GM12878 (cell line): Measurements from ENCODE around the gene LONRF3. TPM values are rescaled to one million over a fixed set of nuclear protein-coding genes. Genes with fewer than 3 reads are reported as not detected.

Experiments
- ATAC-seq: fragments of 200-7000 bp; cut with Tn5 transposase; 3 replicates; pipeline ENCODE4 v1.9.1; 2020; ENCODE audit warnings: mild to moderate bottlenecking, moderate library complexity
- BruUV-seq: library from RNA; stranded (reverse); fragments of 400-500 nt; replicated peaks from 2 replicates; lab custom pipeline; 2021; lab: Mats Ljungman, UMichigan
- CTCF ChIA-PET: fragments of 300-600 bp; sonication (Branson Sonifier 250); formaldehyde crosslinking; extraction: SDS; loops from one replicate; lab custom pipeline; 2021; ENCODE audit warnings: inconsistent platforms; lab: Yijun Ruan, JAX
- POLR2A ChIA-PET: fragments of 350-600 bp; formaldehyde crosslinking; extraction: SDS; loops from one replicate; lab custom pipeline; 2021; ENCODE audit warnings: inconsistent platforms; lab: Charles Lee
- RAD21 ChIA-PET: fragments of 300-600 bp; sonication (Branson Sonifier 250); formaldehyde crosslinking; loops from one replicate; lab custom pipeline; 2023; ENCODE audit warnings: antibody characterized with exemption; ENCODE audit not compliant: unreplicated experiment; lab: Charles Lee
- SMC1A ChIA-PET: fragments of 300-600 bp; sonication (Branson Sonifier 250); formaldehyde crosslinking; loops from one replicate; lab custom pipeline; 2023; ENCODE audit not compliant: unreplicated experiment, uncharacterized antibody; lab: Charles Lee
- DNase-seq: peaks from one replicate; pipeline ENCODE4 v3.0.0-alpha.2; 2011; ENCODE audit warnings: low read depth, low spot score
- FAIRE-seq: peaks from 3 replicates; lab custom pipeline; 2011; peaks lifted over from hg19 to GRCh38; lab: Jason Lieb, UNC
- H2AFZ ChIP-seq: 2 replicates; pipeline ENCODE4 v1.6.0; 2011; ENCODE audit warnings: low read depth, low read length, control low read depth; ENCODE audit not compliant: control insufficient read depth
- H3K27ac ChIP-seq: 2 replicates; pipeline ENCODE4 v1.5.1; 2011; ENCODE audit warnings: control low read depth; ENCODE audit not compliant: control insufficient read depth, insufficient read depth
- H3K27me3 ChIP-seq, 2 experiments: replicated peaks in 1 of 2; 2 replicates each; pipeline versions ENCODE4 v1.6.0 to v1.6.1; 2011; ENCODE audit warnings: low read length in 1 of 2; ENCODE audit not compliant: control insufficient read depth in 2 of 2, insufficient read depth in 2 of 2
- H3K36me3 ChIP-seq, 2 experiments: 2 replicates each; pipeline ENCODE4 v1.5.1; 2011; ENCODE audit warnings: low read length in 1 of 2; ENCODE audit not compliant: control insufficient read depth in 2 of 2, insufficient read depth in 2 of 2
- H3K4me1 ChIP-seq: 2 replicates; pipeline ENCODE4 v1.6.1; 2011; ENCODE audit warnings: mild to moderate bottlenecking, low read length, moderate library complexity, mixed read lengths; ENCODE audit not compliant: control insufficient read depth, insufficient read depth
- H3K4me2 ChIP-seq: 2 replicates; pipeline ENCODE4 v1.6.0; 2011; ENCODE audit warnings: control low read depth; ENCODE audit not compliant: control insufficient read depth, insufficient read depth
- H3K4me3 ChIP-seq: fragments of 200-600 bp; sonication (generic); 2 replicates; pipeline ENCODE4 v1.5.1; 2016
- H3K79me2 ChIP-seq: 2 replicates; pipeline ENCODE4 v1.6.0; 2011; ENCODE audit warnings: low read length; ENCODE audit not compliant: control insufficient read depth, insufficient read depth
- H3K9ac ChIP-seq: 2 replicates; pipeline ENCODE4 v1.8.0; 2011; ENCODE audit warnings: low read length, control low read depth, mixed read lengths; ENCODE audit not compliant: control insufficient read depth, insufficient read depth
- H3K9me3 ChIP-seq: replicated peaks from 3 replicates; pipeline ENCODE4 v1.5.1; 2011; ENCODE audit warnings: mild to moderate bottlenecking, low read length; ENCODE audit not compliant: control insufficient read depth, insufficient read depth
- H4K20me1 ChIP-seq: 2 replicates; pipeline ENCODE4 v1.6.0; 2011; ENCODE audit not compliant: control insufficient read depth, insufficient read depth
- ATF7 ChIP-seq: fragments of 450-650 bp; IDR thresholded peaks from 2 replicates; pipeline ENCODE4 v1.6.1; 2016; ENCODE audit warnings: low read depth, mild to moderate bottlenecking
- BHLHE40 ChIP-seq, 2 experiments: fragments of 450-650 bp in 1 of 2; IDR thresholded peaks; 2 replicates each; pipeline ENCODE4 v1.6.1; 2011 to 2017; ENCODE audit warnings: low read depth in 2 of 2, borderline replicate concordance in 1 of 2, improper control_type of control experiment in 1 of 2, low read length in 1 of 2, mild to moderate bottlenecking in 1 of 2
- EED ChIP-seq: sonication (generic); IDR thresholded peaks from 2 replicates; pipeline ENCODE4 v1.6.1; 2016; ENCODE audit warnings: antibody characterized with exemption, low read depth
- ESRRA ChIP-seq: IDR thresholded peaks from 2 replicates; pipeline ENCODE4 v1.6.1; 2012; ENCODE audit warnings: mild to moderate bottlenecking, low read length, improper control_type of control experiment
- HDGF ChIP-seq: fragments of 450-650 bp; IDR thresholded peaks from 2 replicates; pipeline ENCODE4 v1.6.1; 2016; ENCODE audit warnings: antibody characterized with exemption
- KAT2A ChIP-seq: conservative IDR thresholded peaks from 2 replicates; pipeline ENCODE4 v1.6.1; 2011; ENCODE audit warnings: low read depth, low read length; ENCODE audit not compliant: control insufficient read depth
- LARP7 ChIP-seq: fragments of 450-650 bp; IDR thresholded peaks from 2 replicates; pipeline ENCODE4 v1.6.1; 2017; ENCODE audit warnings: mild to moderate bottlenecking
- MYC ChIP-seq: IDR thresholded peaks from 2 replicates; pipeline ENCODE4 v1.6.1; 2011; ENCODE audit warnings: mild to moderate bottlenecking, low read length, moderate library complexity, inconsistent platforms; ENCODE audit not compliant: insufficient read depth, insufficient replicate concordance, insufficient read length, severe bottlenecking
- NFIC ChIP-seq: IDR thresholded peaks from 2 replicates; pipeline ENCODE4 v1.6.1; 2012; ENCODE audit warnings: low read depth, mild to moderate bottlenecking, inconsistent platforms, low read length, moderate library complexity
- PAX5 ChIP-seq: IDR thresholded peaks from 2 replicates; pipeline ENCODE4 v1.6.1; 2011; ENCODE audit warnings: low read depth, low read length, borderline replicate concordance
- ZNF24 ChIP-seq: fragments of 450-650 bp; IDR thresholded peaks from 2 replicates; pipeline ENCODE4 v1.6.1; 2017; ENCODE audit warnings: antibody characterized with exemption, mild to moderate bottlenecking
- ZSCAN29 ChIP-seq: fragments of 450-650 bp; IDR thresholded peaks from 2 replicates; pipeline ENCODE4 v1.6.1; 2017; ENCODE audit warnings: mild to moderate bottlenecking, moderate library complexity
- WGBS: methylation state at CpG from one replicate; pipeline ENCODE4 v1.1.6; 2016; ENCODE audit warnings: low lambda C conversion rate; ENCODE audit not compliant: insufficient replicate concordance, insufficient coverage; ENCODE audit errors: missing lambda C conversion rate; 5-methylcytosine and 5-hydroxymethylcytosine counted together
- in situ Hi-C: fragments of 300-500 bp; cut with MboI; formaldehyde crosslinking; loops from 9 replicates; pipeline ENCODE4 v1.14.3; 2018; ENCODE audit warnings: mixed read lengths
- intact Hi-C: fragments of 100-400 bp; cut with micrococcal nuclease; formaldehyde crosslinking; loops from one replicate; pipeline ENCODE4 v1.14.2; 2022; ENCODE audit not compliant: unreplicated experiment
- polyA plus RNA-seq, 11 experiments: library from polyadenylated mRNA; depleted of rRNA in 4 of 11; unstranded in 6 of 11; stranded (reverse) in 5 of 11; fragments of >200 nt; fragmentation: Nextera tagmentation in 4 of 11; fragmentation: Illumina TruSeq in 1 of 11; extraction: Ambion mirVana in 4 of 11; extraction: Trizol in 1 of 11; gene quantifications; 1 replicate in 1 of 11; 2 replicates in 10 of 11; pipeline versions ENCODE4 v1.2.1 to v1.2.3, GENCODE V29; 2011 to 2016; ENCODE audit warnings: inconsistent platforms in 2 of 11, missing spikeins in 2 of 11, low read depth in 1 of 11
- total RNA-seq, 4 experiments: library from RNA; depleted of rRNA in 3 of 4; stranded (reverse); fragments of >200 nt in 3 of 4; fragmentation: Illumina TruSeq in 1 of 4; extraction: Trizol in 1 of 4; gene quantifications; 2 replicates each; pipeline versions ENCODE4 v1.2.1 to v1.2.3, GENCODE V29; 2013 to 2021
- TF ChIP-seq, protein P1 (sequence below): fragments of 450-650 bp; conservative IDR thresholded peaks from 2 replicates; pipeline ENCODE4 v1.6.1; 2017; ENCODE audit warnings: mild to moderate bottlenecking, moderate library complexity
- TF ChIP-seq, protein P2 (sequence below): fragments of 450-650 bp; IDR thresholded peaks from 2 replicates; pipeline ENCODE4 v1.6.1; 2017; ENCODE audit warnings: mild to moderate bottlenecking, moderate library complexity
- TF ChIP-seq, protein P3 (sequence below): fragments of 450-650 bp; IDR thresholded peaks from 2 replicates; pipeline ENCODE4 v1.6.1; 2018; ENCODE audit warnings: mild to moderate bottlenecking, low read depth, moderate library complexity; ENCODE audit not compliant: partially characterized antibody

Gene LONRF3
- total and polyA plus RNA-seq, 10 of the 15 experiments (the other 5 are each of a cell fraction or from before 2014, with no cell fraction given), result 0.05 to 0.23 (median 0.09) TPM; not detected in 3

DNA sequence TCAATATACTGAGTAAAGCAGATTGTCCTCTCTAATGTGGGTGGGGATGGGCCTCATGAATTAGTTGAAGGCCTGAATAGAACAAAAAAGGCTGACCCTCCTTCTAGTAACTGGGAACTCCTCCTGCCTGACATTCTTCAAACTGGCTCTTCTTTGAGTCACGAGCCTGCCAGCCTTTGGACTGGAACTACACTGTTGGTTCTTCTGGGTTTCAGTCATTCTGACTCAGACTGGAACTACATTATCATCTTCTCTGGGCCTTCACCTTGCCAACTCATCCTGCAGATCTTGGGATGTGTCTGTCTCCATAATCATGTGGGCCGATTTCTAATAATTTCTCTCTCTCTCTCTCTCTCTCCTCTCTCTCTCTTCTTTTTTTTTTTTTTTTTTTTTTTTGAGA, 71.5 kb downstream of the LONRF3 start:
- FAIRE-seq, result no peak
- BruUV-seq, result no TSS peak
- Histone ChIP-seq H3K9ac (no peak overlapping the region), H3K36me3 (no peaks in the 10 kb centered on the region), H2AFZ (no peak overlapping the region), H3K4me3 (no peak overlapping the region), H3K27me3 (no peaks in the 10 kb centered on the region; a peak in 1 of 4 replicates), H4K20me1 (no peaks in the 10 kb centered on the region), H3K27ac (no peak overlapping the region), H3K79me2 (no peaks in the 10 kb centered on the region), H3K4me1 (no peaks in the 10 kb centered on the region), H3K4me2 (no peak overlapping the region), H3K9me3 (no peaks in the 10 kb centered on the region)
- SMC1A ChIA-PET, result no interaction called here
- RAD21 ChIA-PET, result no interaction called here
- CTCF ChIA-PET, result no interaction called here
- no peak for ATAC-seq
- intact Hi-C loops (no loop called here), in situ Hi-C loops (no loop called here)
- POLR2A ChIA-PET, result interaction anchor here (0.7 kb wide), 1 partner anchor 1362 kb away, joined by 4 read pairs; no protein-coding TSS in a partner anchor
- no peak for DNase-seq
- WGBS, result 0% methylated on average over 2 of the region's 2 CpGs
- no peak for TF ChIP-seq KAT2A
- TF ChIP-seq, protein P1, sequence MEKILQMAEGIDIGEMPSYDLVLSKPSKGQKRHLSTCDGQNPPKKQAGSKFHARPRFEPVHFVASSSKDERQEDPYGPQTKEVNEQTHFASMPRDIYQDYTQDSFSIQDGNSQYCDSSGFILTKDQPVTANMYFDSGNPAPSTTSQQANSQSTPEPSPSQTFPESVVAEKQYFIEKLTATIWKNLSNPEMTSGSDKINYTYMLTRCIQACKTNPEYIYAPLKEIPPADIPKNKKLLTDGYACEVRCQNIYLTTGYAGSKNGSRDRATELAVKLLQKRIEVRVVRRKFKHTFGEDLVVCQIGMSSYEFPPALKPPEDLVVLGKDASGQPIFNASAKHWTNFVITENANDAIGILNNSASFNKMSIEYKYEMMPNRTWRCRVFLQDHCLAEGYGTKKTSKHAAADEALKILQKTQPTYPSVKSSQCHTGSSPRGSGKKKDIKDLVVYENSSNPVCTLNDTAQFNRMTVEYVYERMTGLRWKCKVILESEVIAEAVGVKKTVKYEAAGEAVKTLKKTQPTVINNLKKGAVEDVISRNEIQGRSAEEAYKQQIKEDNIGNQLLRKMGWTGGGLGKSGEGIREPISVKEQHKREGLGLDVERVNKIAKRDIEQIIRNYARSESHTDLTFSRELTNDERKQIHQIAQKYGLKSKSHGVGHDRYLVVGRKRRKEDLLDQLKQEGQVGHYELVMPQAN, result no peak
- no peak for TF ChIP-seq ESRRA
- TF ChIP-seq LARP7, result no peak
- TF ChIP-seq HDGF, result no peak
- no peak for TF ChIP-seq ZNF24
- TF ChIP-seq MYC, result no peak
- TF ChIP-seq, protein P2, sequence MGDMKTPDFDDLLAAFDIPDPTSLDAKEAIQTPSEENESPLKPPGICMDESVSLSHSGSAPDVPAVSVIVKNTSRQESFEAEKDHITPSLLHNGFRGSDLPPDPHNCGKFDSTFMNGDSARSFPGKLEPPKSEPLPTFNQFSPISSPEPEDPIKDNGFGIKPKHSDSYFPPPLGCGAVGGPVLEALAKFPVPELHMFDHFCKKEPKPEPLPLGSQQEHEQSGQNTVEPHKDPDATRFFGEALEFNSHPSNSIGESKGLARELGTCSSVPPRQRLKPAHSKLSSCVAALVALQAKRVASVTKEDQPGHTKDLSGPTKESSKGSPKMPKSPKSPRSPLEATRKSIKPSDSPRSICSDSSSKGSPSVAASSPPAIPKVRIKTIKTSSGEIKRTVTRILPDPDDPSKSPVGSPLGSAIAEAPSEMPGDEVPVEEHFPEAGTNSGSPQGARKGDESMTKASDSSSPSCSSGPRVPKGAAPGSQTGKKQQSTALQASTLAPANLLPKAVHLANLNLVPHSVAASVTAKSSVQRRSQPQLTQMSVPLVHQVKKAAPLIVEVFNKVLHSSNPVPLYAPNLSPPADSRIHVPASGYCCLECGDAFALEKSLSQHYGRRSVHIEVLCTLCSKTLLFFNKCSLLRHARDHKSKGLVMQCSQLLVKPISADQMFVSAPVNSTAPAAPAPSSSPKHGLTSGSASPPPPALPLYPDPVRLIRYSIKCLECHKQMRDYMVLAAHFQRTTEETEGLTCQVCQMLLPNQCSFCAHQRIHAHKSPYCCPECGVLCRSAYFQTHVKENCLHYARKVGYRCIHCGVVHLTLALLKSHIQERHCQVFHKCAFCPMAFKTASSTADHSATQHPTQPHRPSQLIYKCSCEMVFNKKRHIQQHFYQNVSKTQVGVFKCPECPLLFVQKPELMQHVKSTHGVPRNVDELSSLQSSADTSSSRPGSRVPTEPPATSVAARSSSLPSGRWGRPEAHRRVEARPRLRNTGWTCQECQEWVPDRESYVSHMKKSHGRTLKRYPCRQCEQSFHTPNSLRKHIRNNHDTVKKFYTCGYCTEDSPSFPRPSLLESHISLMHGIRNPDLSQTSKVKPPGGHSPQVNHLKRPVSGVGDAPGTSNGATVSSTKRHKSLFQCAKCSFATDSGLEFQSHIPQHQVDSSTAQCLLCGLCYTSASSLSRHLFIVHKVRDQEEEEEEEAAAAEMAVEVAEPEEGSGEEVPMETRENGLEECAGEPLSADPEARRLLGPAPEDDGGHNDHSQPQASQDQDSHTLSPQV, result no peak
- no peak for TF ChIP-seq EED
- no peak for TF ChIP-seq ZSCAN29
- no peak for TF ChIP-seq ATF7
- TF ChIP-seq, protein P3, sequence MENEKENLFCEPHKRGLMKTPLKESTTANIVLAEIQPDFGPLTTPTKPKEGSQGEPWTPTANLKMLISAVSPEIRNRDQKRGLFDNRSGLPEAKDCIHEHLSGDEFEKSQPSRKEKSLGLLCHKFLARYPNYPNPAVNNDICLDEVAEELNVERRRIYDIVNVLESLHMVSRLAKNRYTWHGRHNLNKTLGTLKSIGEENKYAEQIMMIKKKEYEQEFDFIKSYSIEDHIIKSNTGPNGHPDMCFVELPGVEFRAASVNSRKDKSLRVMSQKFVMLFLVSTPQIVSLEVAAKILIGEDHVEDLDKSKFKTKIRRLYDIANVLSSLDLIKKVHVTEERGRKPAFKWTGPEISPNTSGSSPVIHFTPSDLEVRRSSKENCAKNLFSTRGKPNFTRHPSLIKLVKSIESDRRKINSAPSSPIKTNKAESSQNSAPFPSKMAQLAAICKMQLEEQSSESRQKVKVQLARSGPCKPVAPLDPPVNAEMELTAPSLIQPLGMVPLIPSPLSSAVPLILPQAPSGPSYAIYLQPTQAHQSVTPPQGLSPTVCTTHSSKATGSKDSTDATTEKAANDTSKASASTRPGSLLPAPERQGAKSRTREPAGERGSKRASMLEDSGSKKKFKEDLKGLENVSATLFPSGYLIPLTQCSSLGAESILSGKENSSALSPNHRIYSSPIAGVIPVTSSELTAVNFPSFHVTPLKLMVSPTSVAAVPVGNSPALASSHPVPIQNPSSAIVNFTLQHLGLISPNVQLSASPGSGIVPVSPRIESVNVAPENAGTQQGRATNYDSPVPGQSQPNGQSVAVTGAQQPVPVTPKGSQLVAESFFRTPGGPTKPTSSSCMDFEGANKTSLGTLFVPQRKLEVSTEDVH, result no peak
- TF ChIP-seq PAX5, result no peak
- no peak for TF ChIP-seq NFIC
- no peak for TF ChIP-seq BHLHE40 (IDR thresholded peaks at IDR 0.05; ENCODE audit: borderline replicate concordance in 1 of 2, low read depth in 2 of 2, low read length in 1 of 2)
